ENCODE measurements around the gene CEMIP. TPM values are rescaled to one million over a fixed set of nuclear protein-coding genes. Genes with fewer than 3 reads are reported as not detected.

The CEMIP gene
- total RNA-seq, 1 experiment from 2014 or later: 0.07 TPM

- Mint-ChIP-seq H3K36me3 (ENCODE audit: insufficient read depth, unreplicated experiment) (no peaks in the 10 kb centered on the region), H3K9me3 (ENCODE audit: unreplicated experiment) (no peaks in the 10 kb centered on the region), H3K4me3 (ENCODE audit: unreplicated experiment) (no peak overlapping the region), H3K4me1 (ENCODE audit: low read depth, unreplicated experiment) (peaks cover 15% of the 10 kb centered on the region), H3K27me3 (ENCODE audit: insufficient read depth, unreplicated experiment) (peaks cover 6% of the 10 kb centered on the region), H3K27ac (ENCODE audit: unreplicated experiment) (no peak overlapping the region)
- TF ChIP-seq, protein P1, sequence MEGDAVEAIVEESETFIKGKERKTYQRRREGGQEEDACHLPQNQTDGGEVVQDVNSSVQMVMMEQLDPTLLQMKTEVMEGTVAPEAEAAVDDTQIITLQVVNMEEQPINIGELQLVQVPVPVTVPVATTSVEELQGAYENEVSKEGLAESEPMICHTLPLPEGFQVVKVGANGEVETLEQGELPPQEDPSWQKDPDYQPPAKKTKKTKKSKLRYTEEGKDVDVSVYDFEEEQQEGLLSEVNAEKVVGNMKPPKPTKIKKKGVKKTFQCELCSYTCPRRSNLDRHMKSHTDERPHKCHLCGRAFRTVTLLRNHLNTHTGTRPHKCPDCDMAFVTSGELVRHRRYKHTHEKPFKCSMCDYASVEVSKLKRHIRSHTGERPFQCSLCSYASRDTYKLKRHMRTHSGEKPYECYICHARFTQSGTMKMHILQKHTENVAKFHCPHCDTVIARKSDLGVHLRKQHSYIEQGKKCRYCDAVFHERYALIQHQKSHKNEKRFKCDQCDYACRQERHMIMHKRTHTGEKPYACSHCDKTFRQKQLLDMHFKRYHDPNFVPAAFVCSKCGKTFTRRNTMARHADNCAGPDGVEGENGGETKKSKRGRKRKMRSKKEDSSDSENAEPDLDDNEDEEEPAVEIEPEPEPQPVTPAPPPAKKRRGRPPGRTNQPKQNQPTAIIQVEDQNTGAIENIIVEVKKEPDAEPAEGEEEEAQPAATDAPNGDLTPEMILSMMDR (IDR thresholded peaks at IDR 0.05; ENCODE audit: insufficient read depth in 1 of 2, low read depth in 1 of 2, low read length in 1 of 2, severe bottlenecking in 1 of 2, unreplicated experiment in 1 of 2): no peak
- no peaks in the 10 kb centered on the region for H3K9me3 ChIP-seq
- POLR2A ChIA-PET: no interaction called here
- no TSS peak for BruUV-seq (replicated peaks)
- CTCF ChIA-PET: no interaction called here
- no peaks in the 10 kb centered on the region for H3K36me3 ChIP-seq (ENCODE audit: control insufficient read depth, insufficient read depth, low read length)
- no peaks in the 10 kb centered on the region for H3K27me3 ChIP-seq (replicated peaks; ENCODE audit: control insufficient read depth, insufficient read depth, low read length)
- H3K4me1 ChIP-seq: peaks cover 6% of the 10 kb centered on the region; the same call in 1 of the 2 replicates
- DNase-seq: no peak
- no peak overlapping the region for H3K4me3 ChIP-seq (ENCODE audit: low read depth, low read length)
- intact Hi-C loops (cut with micrococcal nuclease; ENCODE audit: unreplicated experiment): no loop called here
Measured at GRCh38 chr15:80895091-80895490, 115.9 kb downstream of the CEMIP start.

- POLR2A ChIA-PET: no interaction called here
- peaks cover 15% of the 10 kb centered on the region for H3K4me1 Mint-ChIP-seq (ENCODE audit: low read depth, unreplicated experiment)
- Histone ChIP-seq H3K4me1 (peaks cover 6% of the 10 kb centered on the region; the same call in 1 of the 2 replicates), H3K4me3 (ENCODE audit: low read depth, low read length) (no peak overlapping the region), H3K27me3 (replicated peaks; ENCODE audit: control insufficient read depth, insufficient read depth, low read length) (no peaks in the 10 kb centered on the region), H3K9me3 (no peaks in the 10 kb centered on the region), H3K36me3 (ENCODE audit: control insufficient read depth, insufficient read depth, low read length) (no peaks in the 10 kb centered on the region)
- CTCF ChIA-PET: no interaction called here
- no peaks in the 10 kb centered on the region for H3K36me3 Mint-ChIP-seq (ENCODE audit: insufficient read depth, unreplicated experiment)
- intact Hi-C loops (cut with micrococcal nuclease; ENCODE audit: unreplicated experiment): no loop called here
- TF ChIP-seq, protein P1 (IDR thresholded peaks at IDR 0.05; ENCODE audit: insufficient read depth in 1 of 2, low read depth in 1 of 2, low read length in 1 of 2, severe bottlenecking in 1 of 2, unreplicated experiment in 1 of 2): no peak
- no peak overlapping the region for H3K27ac Mint-ChIP-seq (ENCODE audit: unreplicated experiment)
- DNase-seq: no peak
- H3K4me3 Mint-ChIP-seq (ENCODE audit: unreplicated experiment): no peak overlapping the region
- H3K9me3 Mint-ChIP-seq (ENCODE audit: unreplicated experiment): no peaks in the 10 kb centered on the region
- peaks cover 2% of the 10 kb centered on the region for H3K27me3 Mint-ChIP-seq (ENCODE audit: insufficient read depth, unreplicated experiment)
- no TSS peak for BruUV-seq (replicated peaks)
Measured at GRCh38 chr15:80895965-80896364, 116.8 kb downstream of the CEMIP start.

GRCh38 chr15:80898040-80898439 lies 118.9 kb downstream of the CEMIP start:
- no peaks in the 10 kb centered on the region for H3K9me3 Mint-ChIP-seq (ENCODE audit: unreplicated experiment)
- Histone ChIP-seq H3K4me1 (peaks cover 6% of the 10 kb centered on the region; the same call in 1 of the 2 replicates), H3K9me3 (no peaks in the 10 kb centered on the region), H3K4me3 (ENCODE audit: low read depth, low read length) (no peak overlapping the region), H3K27me3 (replicated peaks; ENCODE audit: control insufficient read depth, insufficient read depth, low read length) (no peaks in the 10 kb centered on the region), H3K36me3 (ENCODE audit: control insufficient read depth, insufficient read depth, low read length) (no peaks in the 10 kb centered on the region)
- POLR2A ChIA-PET: no interaction called here
- H3K4me1 Mint-ChIP-seq (ENCODE audit: low read depth, unreplicated experiment): peaks cover 15% of the 10 kb centered on the region
- no peaks in the 10 kb centered on the region for H3K36me3 Mint-ChIP-seq (ENCODE audit: insufficient read depth, unreplicated experiment)
- no TSS peak for BruUV-seq (replicated peaks)
- no peak overlapping the region for H3K4me3 Mint-ChIP-seq (ENCODE audit: unreplicated experiment)
- TF ChIP-seq, protein P1 (IDR thresholded peaks at IDR 0.05; ENCODE audit: insufficient read depth in 1 of 2, low read depth in 1 of 2, low read length in 1 of 2, severe bottlenecking in 1 of 2, unreplicated experiment in 1 of 2): no peak
- no peaks in the 10 kb centered on the region for H3K27me3 Mint-ChIP-seq (ENCODE audit: insufficient read depth, unreplicated experiment)
- DNase-seq: no peak
- CTCF ChIA-PET: interaction anchor here (0.7 kb wide), 1 partner anchor 13 kb away, joined by 3 read pairs; no protein-coding TSS in a partner anchor
- H3K27ac Mint-ChIP-seq (ENCODE audit: unreplicated experiment): no peak overlapping the region
- intact Hi-C loops (cut with micrococcal nuclease; ENCODE audit: unreplicated experiment): no loop called here
